GM12878 (cell line): Measurements from ENCODE around the gene PGA3. TPM values are rescaled to one million over a fixed set of nuclear protein-coding genes. Genes with fewer than 3 reads are reported as not detected.

Source experiments
- ATAC-seq: fragments of 200-7000 bp; cut with Tn5 transposase; 3 replicates; pipeline ENCODE4 v1.9.1; 2020; ENCODE audit warnings: mild to moderate bottlenecking, moderate library complexity
- BruUV-seq: library from RNA; stranded (reverse); fragments of 400-500 nt; replicated peaks from 2 replicates; lab custom pipeline; 2021; lab: Mats Ljungman, UMichigan
- CTCF ChIA-PET: fragments of 300-600 bp; sonication (Branson Sonifier 250); formaldehyde crosslinking; extraction: SDS; loops from one replicate; lab custom pipeline; 2021; ENCODE audit warnings: inconsistent platforms; lab: Yijun Ruan, JAX
- POLR2A ChIA-PET: fragments of 350-600 bp; formaldehyde crosslinking; extraction: SDS; loops from one replicate; lab custom pipeline; 2021; ENCODE audit warnings: inconsistent platforms; lab: Charles Lee
- RAD21 ChIA-PET: fragments of 300-600 bp; sonication (Branson Sonifier 250); formaldehyde crosslinking; loops from one replicate; lab custom pipeline; 2023; ENCODE audit warnings: antibody characterized with exemption; ENCODE audit not compliant: unreplicated experiment; lab: Charles Lee
- SMC1A ChIA-PET: fragments of 300-600 bp; sonication (Branson Sonifier 250); formaldehyde crosslinking; loops from one replicate; lab custom pipeline; 2023; ENCODE audit not compliant: unreplicated experiment, uncharacterized antibody; lab: Charles Lee
- DNase-seq: peaks from one replicate; pipeline ENCODE4 v3.0.0-alpha.2; 2011; ENCODE audit warnings: low read depth, low spot score
- FAIRE-seq: peaks from 3 replicates; lab custom pipeline; 2011; peaks lifted over from hg19 to GRCh38; lab: Jason Lieb, UNC
- H2AFZ ChIP-seq: 2 replicates; pipeline ENCODE4 v1.6.0; 2011; ENCODE audit warnings: low read depth, low read length, control low read depth; ENCODE audit not compliant: control insufficient read depth
- H3K27ac ChIP-seq: 2 replicates; pipeline ENCODE4 v1.5.1; 2011; ENCODE audit warnings: control low read depth; ENCODE audit not compliant: control insufficient read depth, insufficient read depth
- H3K27me3 ChIP-seq, 2 experiments: replicated peaks in 1 of 2; 2 replicates each; pipeline versions ENCODE4 v1.6.0 to v1.6.1; 2011; ENCODE audit warnings: low read length in 1 of 2; ENCODE audit not compliant: control insufficient read depth in 2 of 2, insufficient read depth in 2 of 2
- H3K36me3 ChIP-seq, 2 experiments: 2 replicates each; pipeline ENCODE4 v1.5.1; 2011; ENCODE audit warnings: low read length in 1 of 2; ENCODE audit not compliant: control insufficient read depth in 2 of 2, insufficient read depth in 2 of 2
- H3K4me1 ChIP-seq: 2 replicates; pipeline ENCODE4 v1.6.1; 2011; ENCODE audit warnings: mild to moderate bottlenecking, low read length, moderate library complexity, mixed read lengths; ENCODE audit not compliant: control insufficient read depth, insufficient read depth
- H3K4me2 ChIP-seq: 2 replicates; pipeline ENCODE4 v1.6.0; 2011; ENCODE audit warnings: control low read depth; ENCODE audit not compliant: control insufficient read depth, insufficient read depth
- H3K4me3 ChIP-seq: fragments of 200-600 bp; sonication (generic); 2 replicates; pipeline ENCODE4 v1.5.1; 2016
- H3K79me2 ChIP-seq: 2 replicates; pipeline ENCODE4 v1.6.0; 2011; ENCODE audit warnings: low read length; ENCODE audit not compliant: control insufficient read depth, insufficient read depth
- H3K9ac ChIP-seq: 2 replicates; pipeline ENCODE4 v1.8.0; 2011; ENCODE audit warnings: low read length, control low read depth, mixed read lengths; ENCODE audit not compliant: control insufficient read depth, insufficient read depth
- H3K9me3 ChIP-seq: replicated peaks from 3 replicates; pipeline ENCODE4 v1.5.1; 2011; ENCODE audit warnings: mild to moderate bottlenecking, low read length; ENCODE audit not compliant: control insufficient read depth, insufficient read depth
- H4K20me1 ChIP-seq: 2 replicates; pipeline ENCODE4 v1.6.0; 2011; ENCODE audit not compliant: control insufficient read depth, insufficient read depth
- CHD4 ChIP-seq: fragments of 200-600 bp; sonication (generic); IDR thresholded peaks from 2 replicates; pipeline ENCODE4 v1.6.1; 2016; ENCODE audit warnings: mild to moderate bottlenecking
- NFYB ChIP-seq: IDR thresholded peaks from 2 replicates; pipeline ENCODE4 v1.6.1; 2011; ENCODE audit warnings: low read depth, mild to moderate bottlenecking, low read length, improper control_type of control experiment, moderate library complexity; ENCODE audit not compliant: insufficient read depth
- PML ChIP-seq: IDR thresholded peaks from 2 replicates; pipeline ENCODE4 v1.6.1; 2012; ENCODE audit warnings: low read length, inconsistent platforms
- POLR2A ChIP-seq: IDR thresholded peaks from 2 replicates; pipeline ENCODE4 v1.6.1; 2011; ENCODE audit warnings: low read depth, mild to moderate bottlenecking, low read length
- ZNF384 ChIP-seq: IDR thresholded peaks from 2 replicates; pipeline ENCODE4 v1.6.1; 2012; ENCODE audit warnings: low read depth, mild to moderate bottlenecking, low read length, improper control_type of control experiment, borderline replicate concordance
- WGBS: methylation state at CpG from one replicate; pipeline ENCODE4 v1.1.6; 2016; ENCODE audit warnings: low lambda C conversion rate; ENCODE audit not compliant: insufficient replicate concordance, insufficient coverage; ENCODE audit errors: missing lambda C conversion rate; 5-methylcytosine and 5-hydroxymethylcytosine counted together
- in situ Hi-C: fragments of 300-500 bp; cut with MboI; formaldehyde crosslinking; loops from 9 replicates; pipeline ENCODE4 v1.14.3; 2018; ENCODE audit warnings: mixed read lengths
- intact Hi-C: fragments of 100-400 bp; cut with micrococcal nuclease; formaldehyde crosslinking; loops from one replicate; pipeline ENCODE4 v1.14.2; 2022; ENCODE audit not compliant: unreplicated experiment
- polyA plus RNA-seq, 11 experiments: library from polyadenylated mRNA; depleted of rRNA in 4 of 11; unstranded in 6 of 11; stranded (reverse) in 5 of 11; fragments of >200 nt; fragmentation: Nextera tagmentation in 4 of 11; fragmentation: Illumina TruSeq in 1 of 11; extraction: Ambion mirVana in 4 of 11; extraction: Trizol in 1 of 11; gene quantifications; 1 replicate in 1 of 11; 2 replicates in 10 of 11; pipeline versions ENCODE4 v1.2.1 to v1.2.3, GENCODE V29; 2011 to 2016; ENCODE audit warnings: inconsistent platforms in 2 of 11, missing spikeins in 2 of 11, low read depth in 1 of 11
- total RNA-seq, 4 experiments: library from RNA; depleted of rRNA in 3 of 4; stranded (reverse); fragments of >200 nt in 3 of 4; fragmentation: Illumina TruSeq in 1 of 4; extraction: Trizol in 1 of 4; gene quantifications; 2 replicates each; pipeline versions ENCODE4 v1.2.1 to v1.2.3, GENCODE V29; 2013 to 2021
- TF ChIP-seq, protein P1 (sequence below): fragments of 150-350 bp; IDR thresholded peaks from 2 replicates; pipeline ENCODE4 v1.6.1; 2016; ENCODE audit warnings: low read depth, low read length
- TF ChIP-seq, protein P2 (sequence below): fragments of 450-650 bp; IDR thresholded peaks from 2 replicates; pipeline ENCODE4 v1.6.1; 2016; ENCODE audit warnings: mild to moderate bottlenecking
- TF ChIP-seq, protein P3 (sequence below): fragments of 450-650 bp; IDR thresholded peaks from 2 replicates; pipeline ENCODE4 v1.6.1; 2017; ENCODE audit warnings: mild to moderate bottlenecking, moderate library complexity
- TF ChIP-seq, protein P4 (sequence below): fragments of 450-650 bp; formaldehyde crosslinking; IDR thresholded peaks from 2 replicates; pipeline ENCODE4 v1.4.0; 2022; ENCODE audit warnings: mild to moderate bottlenecking, moderate library complexity

PGA3 gene
- total and polyA plus RNA-seq, 10 of the 15 experiments (the other 5 are each of a cell fraction or from before 2014, with no cell fraction given): not detected

DNA sequence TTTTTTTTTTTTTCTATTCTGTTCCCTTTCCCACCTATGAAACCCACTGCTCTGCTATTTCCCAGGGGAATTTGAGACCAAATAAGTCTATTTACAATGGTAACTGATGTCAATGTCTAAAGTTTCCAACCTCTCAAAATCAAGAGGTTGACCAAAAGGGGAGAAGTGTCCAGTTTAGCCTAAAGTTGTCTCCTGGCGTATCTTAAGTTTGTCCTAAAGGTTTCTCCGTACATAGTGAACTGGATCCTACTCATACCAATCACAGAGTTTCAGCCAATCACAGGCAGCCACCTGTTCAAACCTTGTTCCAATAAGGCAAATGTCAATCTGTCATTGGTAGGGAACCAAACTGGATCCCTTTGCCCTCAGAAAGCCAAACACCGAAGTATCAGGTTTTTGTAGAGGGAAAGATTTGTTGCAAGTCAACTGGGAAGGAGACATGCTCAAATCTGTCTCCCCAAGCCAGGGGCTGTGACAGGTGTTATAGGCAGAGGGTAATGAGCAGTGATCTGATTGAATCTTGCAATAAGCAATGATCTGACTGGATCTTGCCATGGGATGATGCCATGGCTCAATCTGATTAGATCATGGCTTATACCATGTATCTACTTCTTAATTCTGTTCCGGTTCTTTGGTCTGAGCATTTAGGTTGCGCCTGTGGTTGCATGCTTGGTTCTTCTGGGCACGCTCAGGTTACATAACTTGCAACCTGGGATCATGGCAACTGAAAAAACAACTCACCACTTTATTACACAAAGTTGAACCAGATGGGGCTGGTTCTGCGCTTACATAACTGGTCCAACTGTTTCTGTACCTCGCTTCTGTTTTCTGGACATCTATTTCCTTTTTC lies 41.0 kb upstream of the PGA3 start:
- no peaks in the 10 kb centered on the region; the same call in 2 of the 3 replicates for H3K9me3 ChIP-seq
- H3K4me2 ChIP-seq: peak overlapping the region; percentile 94
- BruUV-seq: TSS peak; percentile 90
- H3K27ac ChIP-seq: peak overlapping the region; percentile 96
- H3K36me3 ChIP-seq: no peaks in the 10 kb centered on the region
- peak; percentile 7 for ATAC-seq
- intact Hi-C loops: loop anchor here (10.0 kb wide), 1 partner anchor 398 kb away; no protein-coding TSS in a partner anchor
- H3K4me1 ChIP-seq: peaks cover 42% of the 10 kb centered on the region
- peak overlapping the region; percentile 86 for H2AFZ ChIP-seq
- no peaks in the 10 kb centered on the region for H3K27me3 ChIP-seq
- in situ Hi-C loops: no loop called here
- ChIA-PET RAD21 (interaction anchor here (0.6 to 2.0 kb wide), 5 partner anchors 9 to 120 kb away, joined by 3 to 8 read pairs (median 3); no protein-coding TSS in a partner anchor), SMC1A (interaction anchor here (1.0 to 1.6 kb wide), 4 partner anchors 9 to 247 kb away, joined by 3 to 4 read pairs (median 3); no protein-coding TSS in a partner anchor), POLR2A (interaction anchor here (2.6 kb wide), 1 partner anchor 10 kb away, joined by 6 read pairs; no protein-coding TSS in a partner anchor), CTCF (interaction anchor here (0.6 to 1.1 kb wide), 2 partner anchors 25 to 248 kb away, joined by 3 read pairs; partner anchors contain the start of gene TMEM109)
- H4K20me1 ChIP-seq: no peaks in the 10 kb centered on the region
- peak overlapping the region; percentile 86 for H3K4me3 ChIP-seq
- no peak for DNase-seq
- peaks cover 50% of the 10 kb centered on the region for H3K79me2 ChIP-seq
- WGBS: 87% methylated on average over 8 of the region's 8 CpGs
- H3K9ac ChIP-seq: peak overlapping the region; percentile 95
- peak; percentile 47 for FAIRE-seq
- TF ChIP-seq CHD4: no peak
- peak; percentile 88 for TF ChIP-seq NFYB
- no peak for TF ChIP-seq ZNF384
- TF ChIP-seq, protein P1, sequence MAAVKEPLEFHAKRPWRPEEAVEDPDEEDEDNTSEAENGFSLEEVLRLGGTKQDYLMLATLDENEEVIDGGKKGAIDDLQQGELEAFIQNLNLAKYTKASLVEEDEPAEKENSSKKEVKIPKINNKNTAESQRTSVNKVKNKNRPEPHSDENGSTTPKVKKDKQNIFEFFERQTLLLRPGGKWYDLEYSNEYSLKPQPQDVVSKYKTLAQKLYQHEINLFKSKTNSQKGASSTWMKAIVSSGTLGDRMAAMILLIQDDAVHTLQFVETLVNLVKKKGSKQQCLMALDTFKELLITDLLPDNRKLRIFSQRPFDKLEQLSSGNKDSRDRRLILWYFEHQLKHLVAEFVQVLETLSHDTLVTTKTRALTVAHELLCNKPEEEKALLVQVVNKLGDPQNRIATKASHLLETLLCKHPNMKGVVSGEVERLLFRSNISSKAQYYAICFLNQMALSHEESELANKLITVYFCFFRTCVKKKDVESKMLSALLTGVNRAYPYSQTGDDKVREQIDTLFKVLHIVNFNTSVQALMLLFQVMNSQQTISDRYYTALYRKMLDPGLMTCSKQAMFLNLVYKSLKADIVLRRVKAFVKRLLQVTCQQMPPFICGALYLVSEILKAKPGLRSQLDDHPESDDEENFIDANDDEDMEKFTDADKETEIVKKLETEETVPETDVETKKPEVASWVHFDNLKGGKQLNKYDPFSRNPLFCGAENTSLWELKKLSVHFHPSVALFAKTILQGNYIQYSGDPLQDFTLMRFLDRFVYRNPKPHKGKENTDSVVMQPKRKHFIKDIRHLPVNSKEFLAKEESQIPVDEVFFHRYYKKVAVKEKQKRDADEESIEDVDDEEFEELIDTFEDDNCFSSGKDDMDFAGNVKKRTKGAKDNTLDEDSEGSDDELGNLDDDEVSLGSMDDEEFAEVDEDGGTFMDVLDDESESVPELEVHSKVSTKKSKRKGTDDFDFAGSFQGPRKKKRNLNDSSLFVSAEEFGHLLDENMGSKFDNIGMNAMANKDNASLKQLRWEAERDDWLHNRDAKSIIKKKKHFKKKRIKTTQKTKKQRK: no peak
- TF ChIP-seq, protein P2, sequence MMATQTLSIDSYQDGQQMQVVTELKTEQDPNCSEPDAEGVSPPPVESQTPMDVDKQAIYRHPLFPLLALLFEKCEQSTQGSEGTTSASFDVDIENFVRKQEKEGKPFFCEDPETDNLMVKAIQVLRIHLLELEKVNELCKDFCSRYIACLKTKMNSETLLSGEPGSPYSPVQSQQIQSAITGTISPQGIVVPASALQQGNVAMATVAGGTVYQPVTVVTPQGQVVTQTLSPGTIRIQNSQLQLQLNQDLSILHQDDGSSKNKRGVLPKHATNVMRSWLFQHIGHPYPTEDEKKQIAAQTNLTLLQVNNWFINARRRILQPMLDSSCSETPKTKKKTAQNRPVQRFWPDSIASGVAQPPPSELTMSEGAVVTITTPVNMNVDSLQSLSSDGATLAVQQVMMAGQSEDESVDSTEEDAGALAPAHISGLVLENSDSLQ: peak; percentile 56; the same call in 1 of the 2 replicates
- no peak; the same call in 1 of the 2 replicates for TF ChIP-seq PML
- no peak for TF ChIP-seq POLR2A
- TF ChIP-seq, protein P3, sequence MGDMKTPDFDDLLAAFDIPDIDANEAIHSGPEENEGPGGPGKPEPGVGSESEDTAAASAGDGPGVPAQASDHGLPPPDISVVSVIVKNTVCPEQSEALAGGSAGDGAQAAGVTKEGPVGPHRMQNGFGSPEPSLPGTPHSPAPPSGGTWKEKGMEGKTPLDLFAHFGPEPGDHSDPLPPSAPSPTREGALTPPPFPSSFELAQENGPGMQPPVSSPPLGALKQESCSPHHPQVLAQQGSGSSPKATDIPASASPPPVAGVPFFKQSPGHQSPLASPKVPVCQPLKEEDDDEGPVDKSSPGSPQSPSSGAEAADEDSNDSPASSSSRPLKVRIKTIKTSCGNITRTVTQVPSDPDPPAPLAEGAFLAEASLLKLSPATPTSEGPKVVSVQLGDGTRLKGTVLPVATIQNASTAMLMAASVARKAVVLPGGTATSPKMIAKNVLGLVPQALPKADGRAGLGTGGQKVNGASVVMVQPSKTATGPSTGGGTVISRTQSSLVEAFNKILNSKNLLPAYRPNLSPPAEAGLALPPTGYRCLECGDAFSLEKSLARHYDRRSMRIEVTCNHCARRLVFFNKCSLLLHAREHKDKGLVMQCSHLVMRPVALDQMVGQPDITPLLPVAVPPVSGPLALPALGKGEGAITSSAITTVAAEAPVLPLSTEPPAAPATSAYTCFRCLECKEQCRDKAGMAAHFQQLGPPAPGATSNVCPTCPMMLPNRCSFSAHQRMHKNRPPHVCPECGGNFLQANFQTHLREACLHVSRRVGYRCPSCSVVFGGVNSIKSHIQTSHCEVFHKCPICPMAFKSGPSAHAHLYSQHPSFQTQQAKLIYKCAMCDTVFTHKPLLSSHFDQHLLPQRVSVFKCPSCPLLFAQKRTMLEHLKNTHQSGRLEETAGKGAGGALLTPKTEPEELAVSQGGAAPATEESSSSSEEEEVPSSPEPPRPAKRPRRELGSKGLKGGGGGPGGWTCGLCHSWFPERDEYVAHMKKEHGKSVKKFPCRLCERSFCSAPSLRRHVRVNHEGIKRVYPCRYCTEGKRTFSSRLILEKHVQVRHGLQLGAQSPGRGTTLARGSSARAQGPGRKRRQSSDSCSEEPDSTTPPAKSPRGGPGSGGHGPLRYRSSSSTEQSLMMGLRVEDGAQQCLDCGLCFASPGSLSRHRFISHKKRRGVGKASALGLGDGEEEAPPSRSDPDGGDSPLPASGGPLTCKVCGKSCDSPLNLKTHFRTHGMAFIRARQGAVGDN: 0 out of 2 replicates have a peak, but pooled peaks have one; percentile 44
- TF ChIP-seq, protein P4, sequence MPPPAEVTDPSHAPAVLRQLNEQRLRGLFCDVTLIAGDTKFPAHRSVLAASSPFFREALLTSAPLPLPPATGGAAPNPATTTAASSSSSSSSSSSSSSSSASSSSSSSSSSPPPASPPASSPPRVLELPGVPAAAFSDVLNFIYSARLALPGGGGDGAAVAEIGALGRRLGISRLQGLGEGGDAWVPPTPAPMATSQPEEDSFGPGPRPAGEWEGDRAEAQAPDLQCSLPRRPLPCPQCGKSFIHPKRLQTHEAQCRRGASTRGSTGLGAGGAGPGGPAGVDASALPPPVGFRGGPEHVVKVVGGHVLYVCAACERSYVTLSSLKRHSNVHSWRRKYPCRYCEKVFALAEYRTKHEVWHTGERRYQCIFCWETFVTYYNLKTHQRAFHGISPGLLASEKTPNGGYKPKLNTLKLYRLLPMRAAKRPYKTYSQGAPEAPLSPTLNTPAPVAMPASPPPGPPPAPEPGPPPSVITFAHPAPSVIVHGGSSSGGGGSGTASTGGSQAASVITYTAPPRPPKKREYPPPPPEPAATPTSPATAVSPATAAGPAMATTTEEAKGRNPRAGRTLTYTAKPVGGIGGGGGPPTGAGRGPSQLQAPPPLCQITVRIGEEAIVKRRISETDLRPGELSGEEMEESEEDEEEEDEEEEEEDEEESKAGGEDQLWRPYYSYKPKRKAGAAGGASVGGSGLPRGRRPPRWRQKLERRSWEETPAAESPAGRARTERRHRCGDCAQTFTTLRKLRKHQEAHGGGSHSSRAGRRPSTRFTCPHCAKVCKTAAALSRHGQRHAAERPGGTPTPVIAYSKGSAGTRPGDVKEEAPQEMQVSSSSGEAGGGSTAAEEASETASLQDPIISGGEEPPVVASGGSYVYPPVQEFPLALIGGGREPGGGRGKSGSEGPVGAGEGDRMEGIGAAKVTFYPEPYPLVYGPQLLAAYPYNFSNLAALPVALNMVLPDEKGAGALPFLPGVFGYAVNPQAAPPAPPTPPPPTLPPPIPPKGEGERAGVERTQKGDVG (CRISPR knock-in tag): no peak
